Measurements from ENCODE around the gene MYO1F. TPM values are rescaled to one million over a fixed set of nuclear protein-coding genes. Genes with fewer than 3 reads are reported as not detected.

Gene MYO1F
- total RNA-seq, 4 donors from 2014 or later, result 2.2 to 6.3 (median 3.2) TPM

- no peak for DNase-seq (ENCODE audit: low spot score in 2 of 2)
- no peak overlapping the region for H3K4me3 ChIP-seq (ENCODE audit: low read depth, poor library complexity, severe bottlenecking)
- 61 to 78% methylated on average over 15 of the region's 15 CpGs for WGBS, 2 donors
- intact Hi-C loops (cut with DNase I; ENCODE audit: low total_unique reads), result no loop called here
- TF ChIP-seq CTCF (IDR thresholded peaks at IDR 0.05), result no peak
- TF ChIP-seq POLR2A (IDR thresholded peaks at IDR 0.05), result no peak
Measured at GRCh38 chr19:8595651-8596050, 18.4 kb upstream of the MYO1F start.

GRCh38 chr19:8593931-8594330 is 16.7 kb upstream of the MYO1F start:
- 97 to 100% methylated on average over 2 of the region's 2 CpGs for WGBS, 2 donors
- TF ChIP-seq POLR2A (IDR thresholded peaks at IDR 0.05) (no peak), CTCF (IDR thresholded peaks at IDR 0.05) (no peak)
- intact Hi-C loops (cut with DNase I; ENCODE audit: low total_unique reads), result no loop called here
- no peak for DNase-seq (ENCODE audit: low spot score in 2 of 2)
- no peak overlapping the region for H3K4me3 ChIP-seq (ENCODE audit: low read depth, poor library complexity, severe bottlenecking)

GRCh38 chr19:8592231-8593009 is 15.2 kb upstream of the MYO1F start:
- WGBS, 2 donors, result 2 to 4% methylated on average over 33 to 47 of the region's 55 CpGs

GRCh38 chr19:8589177-8589714 is 12.0 kb upstream of the MYO1F start:
- no peak overlapping the region for H3K4me3 ChIP-seq (ENCODE audit: low read depth, poor library complexity, severe bottlenecking)
- no peak for DNase-seq (ENCODE audit: low spot score in 2 of 2)
- intact Hi-C loops (cut with DNase I; ENCODE audit: low total_unique reads), result no loop called here
- 84 to 91% methylated on average over 29 to 32 of the region's 32 CpGs for WGBS, 2 donors
- TF ChIP-seq POLR2A (IDR thresholded peaks at IDR 0.05) (no peak), CTCF (IDR thresholded peaks at IDR 0.05) (no peak)

More at GRCh38 chr19:8592231-8593009, 15.2 kb upstream of the MYO1F start:
- peak; percentile 96 to 99 for DNase-seq (ENCODE audit: low spot score in 2 of 2)
- intact Hi-C loops (cut with DNase I; ENCODE audit: low total_unique reads), result no loop called here
- no peak overlapping the region for H3K4me3 ChIP-seq (ENCODE audit: low read depth, poor library complexity, severe bottlenecking)
- TF ChIP-seq CTCF (IDR thresholded peaks at IDR 0.05), result no peak
- TF ChIP-seq POLR2A (IDR thresholded peaks at IDR 0.05), result no peak

- no peak for DNase-seq (ENCODE audit: low spot score in 2 of 2)
- H3K4me3 ChIP-seq (ENCODE audit: low read depth, poor library complexity, severe bottlenecking), result no peak overlapping the region
- WGBS, 2 donors, result 78 to 80% methylated on average over 26 to 29 of the region's 34 CpGs
- TF ChIP-seq POLR2A (IDR thresholded peaks at IDR 0.05), result no peak
- no peak for TF ChIP-seq CTCF (IDR thresholded peaks at IDR 0.05)
- intact Hi-C loops (cut with DNase I; ENCODE audit: low total_unique reads), result no loop called here
Measured at GRCh38 chr19:8585894-8586750, 8.9 kb upstream of the MYO1F start.

All from lower leg skin (tissue), 4 donors.